ENCODE results near the gene LRRC23.

LRRC23 gene

GRCh38 chr12:6959058-6959804 is 54.6 kb downstream of the LRRC23 start:
- DNase-seq: peak; percentile 70 to 78

GRCh38 chr12:6959805-6960592 is 55.4 kb downstream of the LRRC23 start:
- no peak for DNase-seq

DNA sequence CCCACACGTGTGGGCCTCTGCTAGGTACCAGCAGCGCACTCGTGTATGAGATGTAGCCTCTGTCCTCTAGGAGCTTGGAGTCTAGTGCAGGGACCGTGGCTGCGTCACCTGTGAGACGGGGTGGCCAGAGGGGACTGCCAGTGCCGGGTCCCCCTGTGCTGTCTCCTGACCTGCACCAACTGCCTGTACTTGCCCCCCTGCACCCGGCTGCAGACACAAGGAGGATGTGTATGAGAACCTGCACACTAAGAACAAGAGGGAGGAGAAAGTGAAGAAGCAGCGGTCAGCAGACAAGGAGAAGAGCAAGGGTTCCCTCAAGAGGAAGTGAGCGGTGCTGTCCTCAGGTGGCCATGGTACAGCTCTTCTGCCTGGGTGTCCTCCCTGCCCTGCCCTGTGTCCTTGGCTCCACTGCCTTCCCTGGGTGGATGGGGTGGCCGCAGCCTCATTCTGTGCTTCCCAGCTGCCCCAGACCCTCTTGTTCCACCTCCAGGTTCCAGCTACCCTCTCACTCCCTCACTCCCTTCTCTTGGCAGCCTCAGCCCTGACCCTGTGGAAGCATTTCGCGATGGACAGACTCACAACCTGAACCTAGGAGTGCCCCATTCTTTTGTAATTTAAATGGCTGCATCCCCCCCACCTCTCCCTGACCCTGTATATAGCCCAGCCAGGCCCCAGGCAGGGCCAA is 56.1 kb downstream of the LRRC23 start:
- peak in 1 of 2 donors; percentile 29 for DNase-seq

DNA sequence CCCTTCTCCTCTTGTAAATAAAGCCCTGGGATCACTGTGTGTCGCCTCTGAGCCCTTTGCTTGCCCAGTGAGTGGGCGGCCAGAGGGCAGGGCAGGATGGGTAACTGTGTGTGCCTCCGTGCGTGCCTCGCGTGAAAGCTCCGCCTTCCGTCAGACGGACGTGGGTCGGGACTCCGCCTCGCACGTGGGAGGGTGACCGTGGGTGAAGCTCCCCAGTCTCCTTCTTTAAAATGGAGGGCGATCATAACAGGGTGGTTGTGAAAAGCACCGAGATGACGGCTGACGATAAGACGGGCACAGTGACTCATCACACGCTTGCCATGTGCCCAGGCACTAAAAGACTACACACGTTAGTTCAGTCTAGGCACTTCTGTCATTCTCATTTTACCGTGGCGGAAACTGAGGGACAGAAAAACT is 56.7 kb downstream of the LRRC23 start:
- DNase-seq: peak; percentile 96 to 98

DNA sequence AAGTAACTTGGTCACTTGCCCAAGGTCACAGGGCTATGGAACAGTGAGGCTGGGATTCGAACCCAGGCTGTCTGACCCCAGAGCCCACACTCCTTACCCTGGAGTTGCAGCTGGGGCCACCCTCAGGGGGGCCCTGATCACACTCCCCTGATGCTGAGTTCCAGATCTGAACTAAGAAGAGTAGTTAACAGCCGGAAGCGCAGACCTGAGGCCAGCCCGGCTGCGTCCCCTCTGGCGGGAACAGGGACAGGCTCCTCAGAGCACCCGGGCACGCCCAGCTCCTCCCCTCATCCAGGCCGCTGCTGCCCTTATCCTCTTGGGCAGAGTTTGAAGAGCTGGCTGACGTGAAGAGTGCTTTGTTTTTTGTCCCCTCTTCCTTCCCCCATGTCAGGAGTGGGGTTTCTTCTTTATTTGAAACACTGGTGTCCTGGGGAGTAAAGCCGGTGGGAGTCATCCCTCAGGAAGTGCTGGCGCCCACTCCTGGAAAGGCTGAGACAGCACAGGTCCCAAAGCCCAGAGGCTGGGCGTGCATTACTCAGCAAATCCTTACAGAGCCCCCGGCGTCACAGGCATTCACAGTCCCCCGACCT is 57.2 kb downstream of the LRRC23 start:
- DNase-seq: peak; percentile 52 to 63

DNA sequence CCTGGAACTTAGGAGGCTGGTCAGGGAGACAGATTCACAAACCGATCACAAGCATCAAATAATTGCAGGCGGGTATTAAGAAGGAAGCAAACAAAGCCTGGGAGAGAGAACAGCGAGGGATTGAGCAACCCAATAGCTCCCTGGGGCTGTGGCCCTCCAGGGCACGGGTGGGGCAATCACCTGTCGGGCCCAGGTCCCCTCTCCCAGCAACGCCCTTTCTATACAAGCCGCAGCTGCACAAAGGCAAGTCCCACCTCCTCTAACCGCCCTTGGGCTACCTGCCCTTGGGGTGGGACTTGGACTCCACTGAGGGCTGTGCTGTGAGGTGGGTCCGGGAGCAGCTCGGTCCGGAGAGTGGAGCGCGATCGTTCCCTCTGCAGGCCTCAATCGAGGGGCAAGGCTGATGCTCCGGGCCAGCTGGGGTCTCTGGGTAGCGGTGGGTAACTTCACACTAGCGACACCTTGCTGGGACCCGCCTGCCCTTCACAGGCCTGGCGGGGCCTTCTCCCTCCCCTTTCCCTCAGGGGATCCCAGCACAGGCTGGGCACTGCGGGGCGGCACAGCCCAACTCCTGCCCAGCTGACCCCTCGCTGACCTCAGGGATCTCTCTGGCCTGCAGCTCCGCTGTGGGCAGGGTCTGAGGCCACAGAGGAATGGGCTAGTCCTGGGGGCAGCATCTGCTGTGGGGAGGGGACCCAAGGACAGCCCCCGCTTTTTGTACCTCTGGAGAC is 57.8 kb downstream of the LRRC23 start:
- no peak for DNase-seq

DNA sequence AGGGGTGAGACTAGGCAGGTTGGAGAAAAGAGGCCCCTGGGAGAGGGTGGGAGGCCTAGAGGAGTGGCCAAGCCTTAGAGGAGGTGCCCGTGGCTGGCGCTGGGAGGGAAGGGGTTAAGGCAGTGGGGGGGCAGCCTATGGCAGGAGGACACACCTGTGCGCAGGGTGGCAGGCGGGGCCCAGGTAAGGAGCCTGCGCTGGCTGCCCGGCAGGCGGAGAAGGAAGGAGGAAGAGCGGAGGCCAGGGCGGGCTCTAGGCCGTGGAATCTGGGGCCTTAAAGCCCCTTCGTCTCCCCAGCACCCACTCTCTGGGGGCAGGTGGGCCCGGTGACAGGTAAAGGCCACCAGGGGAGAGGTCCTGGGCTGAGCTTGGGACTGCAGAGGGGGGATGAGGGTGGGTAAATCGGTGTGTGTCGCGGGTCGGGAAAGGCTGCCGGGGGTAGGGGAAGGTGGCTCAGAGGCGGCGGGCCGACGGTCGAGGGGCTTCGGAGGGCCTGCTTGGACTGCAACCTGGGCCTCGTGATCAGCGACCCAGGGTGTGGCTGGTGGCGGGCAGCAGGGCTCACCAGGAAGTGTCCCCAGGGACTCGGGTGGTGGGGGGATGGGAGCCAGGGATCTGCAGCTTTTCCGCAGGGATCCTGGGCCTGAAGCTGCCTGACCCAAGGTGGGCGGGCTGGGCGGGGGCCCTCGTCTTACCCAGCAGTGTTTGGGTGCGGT is 58.6 kb downstream of the LRRC23 start:
- no peak for DNase-seq

Data from activated CD4-positive, alpha-beta T cell treated with anti-CD3 and anti-CD28 coated beads for 4 hours (primary cell).